Muscle of leg (tissue), 11 donors: ENCODE data around the gene DIS3L2. TPM values are rescaled to one million over a fixed set of nuclear protein-coding genes. Genes with fewer than 3 reads are reported as not detected.
A peak's percentile ranks its signal among the peaks of the same experiment; 100 is the strongest.

Experiments
- DNase-seq: peaks from one replicate; pipeline ENCODE4 v3.0.0; 2013
- H3K27ac ChIP-seq: one replicate; pipeline ENCODE4 v1.5.1; 2013; ENCODE audit warnings: mild to moderate bottlenecking, low read length, control low read depth
- H3K27me3 ChIP-seq: one replicate; pipeline ENCODE4 v1.6.1; 2013; ENCODE audit warnings: low read length; ENCODE audit not compliant: control insufficient read depth, insufficient read depth
- H3K36me3 ChIP-seq: one replicate; pipeline ENCODE4 v1.6.1; 2013; ENCODE audit warnings: low read length; ENCODE audit not compliant: control insufficient read depth, insufficient read depth
- H3K4me1 ChIP-seq: one replicate; pipeline ENCODE4 v1.6.1; 2013; ENCODE audit warnings: low read length; ENCODE audit not compliant: control insufficient read depth, insufficient read depth
- H3K4me3 ChIP-seq: one replicate; pipeline ENCODE4 v1.5.1; 2013; ENCODE audit warnings: low read length, control low read depth
- H3K9me3 ChIP-seq: replicated peaks from 2 replicates; pipeline ENCODE4 v1.6.1; 2013; ENCODE audit warnings: low read depth, low read length; ENCODE audit not compliant: control insufficient read depth
- WGBS: methylation state at CpG from one replicate; pipeline ENCODE4 v1.1.5; 2013; ENCODE audit warnings: missing lambda C conversion rate; ENCODE audit not compliant: insufficient coverage; 5-methylcytosine and 5-hydroxymethylcytosine counted together
- polyA plus RNA-seq, 8 donors: library from polyadenylated mRNA; unstranded; fragments of 120-200 nt; gene quantifications; one replicate each; pipeline versions ENCODE4 v1.2.1 to v1.2.3, GENCODE V29; 2013; ENCODE audit warnings: inconsistent platforms in 1 of 8, low replicate concordance in 1 of 8; ENCODE audit not compliant: insufficient read length in 8 of 8, insufficient read depth in 1 of 8
- total RNA-seq: library from RNA; stranded (reverse); fragments of 120-200 nt; gene quantifications from one replicate; pipeline ENCODE4 v1.2.4, GENCODE V29; 2013

DIS3L2 gene
- total and polyA plus RNA-seq, 9 donors: 19.3 to 29.8 (median 24.3) TPM

DNA sequence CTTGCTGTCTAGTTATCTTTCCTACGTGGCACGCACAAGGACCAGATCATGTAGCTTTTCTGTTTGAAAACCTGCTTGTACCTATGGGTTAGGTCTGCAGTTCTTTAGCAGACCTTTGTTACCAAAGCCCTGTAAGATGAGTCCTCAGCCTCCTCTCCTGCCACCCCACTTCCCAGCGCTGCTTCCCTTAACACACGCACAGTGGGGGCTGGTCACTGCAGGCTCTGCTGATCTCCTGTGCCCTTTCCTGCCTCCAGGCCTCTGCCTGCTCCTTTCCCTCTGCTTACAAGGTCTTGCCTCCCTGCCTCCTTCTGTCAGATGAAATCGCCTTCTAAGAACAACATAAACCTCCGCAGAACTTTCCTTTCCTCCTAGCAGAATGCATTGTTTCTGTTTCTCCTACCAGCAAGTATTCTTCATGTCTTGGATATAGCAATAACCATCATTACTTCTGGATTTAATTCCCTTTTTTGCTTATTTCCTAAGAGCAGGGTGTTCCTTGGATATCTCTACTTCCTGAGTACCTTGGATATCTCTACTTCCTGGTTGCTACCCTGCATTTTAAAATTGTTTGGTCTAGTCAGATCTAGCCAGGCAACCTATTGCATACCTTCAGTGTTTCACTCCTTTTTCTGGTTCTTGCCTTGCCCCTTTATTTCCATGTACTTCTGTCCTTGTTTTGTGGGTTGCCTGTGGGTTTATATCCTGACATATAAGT is 257.4 kb downstream of the DIS3L2 start:
- Histone ChIP-seq H3K27ac (no peak overlapping the region), H3K27me3 (no peaks in the 10 kb centered on the region), H3K9me3 (no peaks in the 10 kb centered on the region), H3K4me1 (no peaks in the 10 kb centered on the region), H3K36me3 (peaks cover 13% of the 10 kb centered on the region), H3K4me3 (no peak overlapping the region)
- no peak for DNase-seq
- 75% methylated on average over 6 of the region's 6 CpGs for WGBS

DNA sequence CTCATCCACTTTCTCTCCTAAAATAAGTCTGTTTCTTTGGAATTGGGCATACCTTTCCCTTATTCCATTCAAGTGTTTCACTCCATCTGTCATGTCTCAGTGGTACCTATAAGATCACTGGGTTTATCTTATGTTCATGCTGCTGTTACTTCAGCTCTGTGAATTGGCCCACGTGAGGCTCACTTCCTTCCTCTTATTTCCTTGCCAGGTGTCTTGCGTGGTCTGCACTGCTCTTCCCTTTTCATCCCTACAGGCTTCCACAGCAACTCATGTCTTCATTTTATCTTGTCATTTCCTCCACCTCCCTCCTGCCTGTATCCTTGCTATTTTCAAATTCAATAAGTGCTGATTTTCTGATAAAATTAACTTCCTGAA is 258.0 kb downstream of the DIS3L2 start:
- Histone ChIP-seq H3K4me1 (no peaks in the 10 kb centered on the region), H3K27me3 (no peaks in the 10 kb centered on the region), H3K9me3 (no peaks in the 10 kb centered on the region), H3K4me3 (no peak overlapping the region), H3K36me3 (peaks cover 13% of the 10 kb centered on the region), H3K27ac (no peak overlapping the region)
- no peak for DNase-seq
- 27% methylated on average over 2 of the region's 2 CpGs for WGBS

DNA sequence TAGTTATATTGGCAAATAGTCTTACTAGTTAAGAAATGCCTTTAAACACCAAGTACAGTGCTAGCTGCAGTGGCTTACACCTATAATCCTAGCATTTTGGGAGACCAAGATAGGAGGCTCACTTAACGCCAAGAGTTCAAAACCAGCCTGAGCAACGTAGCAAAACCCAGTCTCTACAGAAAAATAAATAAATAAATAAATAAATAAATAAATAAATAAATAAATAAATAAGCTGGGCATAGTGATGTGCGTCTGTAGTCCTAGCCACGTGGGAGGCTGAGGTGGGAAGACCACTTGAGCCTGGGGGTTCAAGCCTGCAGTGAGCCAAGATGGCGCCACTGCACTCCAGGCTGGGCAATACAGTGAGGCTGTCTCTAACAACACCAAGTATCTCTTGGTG is 258.4 kb downstream of the DIS3L2 start:
- no CpG with 5 or more reads among the region's 5 CpGs for WGBS
- H3K4me1 ChIP-seq: no peaks in the 10 kb centered on the region
- H3K9me3 ChIP-seq: no peaks in the 10 kb centered on the region
- no peak overlapping the region for H3K4me3 ChIP-seq
- no peaks in the 10 kb centered on the region for H3K27me3 ChIP-seq
- H3K27ac ChIP-seq: no peak overlapping the region
- no peak for DNase-seq
- peaks cover 13% of the 10 kb centered on the region for H3K36me3 ChIP-seq

DNA sequence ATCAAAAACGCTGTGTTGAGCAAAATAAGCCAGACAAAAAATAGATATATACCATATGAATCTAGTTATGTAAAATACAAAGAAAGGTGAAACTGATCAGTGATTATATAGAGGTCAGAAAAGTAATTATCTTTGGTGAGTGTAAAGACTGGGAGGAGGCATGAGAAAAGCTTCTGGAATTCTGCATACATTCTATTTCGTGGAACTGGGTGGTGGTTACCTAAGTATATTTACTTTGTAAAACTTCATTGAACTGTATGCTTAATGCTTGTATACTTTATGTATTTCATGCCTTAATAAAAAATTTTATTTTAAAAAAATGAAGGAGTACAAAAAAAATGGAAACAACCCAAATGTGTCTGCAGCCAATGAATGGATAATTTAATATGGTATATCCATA is 263.9 kb downstream of the DIS3L2 start:
- DNase-seq: no peak
- Histone ChIP-seq H3K4me1 (peaks cover 2% of the 10 kb centered on the region), H3K4me3 (no peak overlapping the region), H3K27me3 (no peaks in the 10 kb centered on the region), H3K27ac (no peak overlapping the region), H3K9me3 (no peaks in the 10 kb centered on the region), H3K36me3 (peaks cover 4% of the 10 kb centered on the region)
- no CpG with 5 or more reads among the region's 2 CpGs for WGBS

DNA sequence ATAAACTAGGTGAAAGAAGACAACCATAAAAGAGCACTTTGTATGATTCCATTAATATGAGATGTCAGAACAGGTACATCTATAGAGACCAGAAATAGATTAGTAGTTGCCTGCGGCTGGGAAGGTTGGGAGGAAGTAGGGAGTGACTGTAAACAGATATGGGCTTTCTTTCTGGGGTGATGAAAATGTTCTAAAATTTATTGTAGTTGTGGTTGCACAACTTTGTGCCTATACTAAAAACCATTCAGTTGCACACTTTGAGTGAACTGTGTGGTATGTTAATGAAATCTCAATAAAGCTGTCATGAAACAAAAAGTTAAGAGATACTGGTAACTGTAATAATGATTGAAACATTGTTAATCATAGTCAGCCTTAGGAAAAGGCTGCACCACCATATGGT is 264.4 kb downstream of the DIS3L2 start:
- Histone ChIP-seq H3K9me3 (no peaks in the 10 kb centered on the region), H3K27me3 (no peaks in the 10 kb centered on the region), H3K4me3 (no peak overlapping the region), H3K36me3 (peaks cover 4% of the 10 kb centered on the region), H3K4me1 (peaks cover 2% of the 10 kb centered on the region), H3K27ac (no peak overlapping the region)
- no CpG with 5 or more reads among the region's 1 CpG for WGBS
- DNase-seq: no peak

GRCh38 chr2:232228332-232228731 is 266.8 kb downstream of the DIS3L2 start:
- no peak overlapping the region for H3K27ac ChIP-seq
- no peaks in the 10 kb centered on the region for H3K27me3 ChIP-seq
- DNase-seq: no peak
- H3K4me3 ChIP-seq: no peak overlapping the region
- H3K9me3 ChIP-seq: no peaks in the 10 kb centered on the region
- 83% methylated on average over 2 of the region's 4 CpGs for WGBS
- peaks cover 2% of the 10 kb centered on the region for H3K4me1 ChIP-seq
- H3K36me3 ChIP-seq: no peaks in the 10 kb centered on the region

GRCh38 chr2:232228971-232229894 is 267.7 kb downstream of the DIS3L2 start:
- H3K9me3 ChIP-seq: no peaks in the 10 kb centered on the region
- no peak overlapping the region for H3K4me3 ChIP-seq
- peaks cover 2% of the 10 kb centered on the region for H3K4me1 ChIP-seq
- DNase-seq: peak; percentile 67
- no peaks in the 10 kb centered on the region for H3K27me3 ChIP-seq
- 60% methylated on average over 2 of the region's 7 CpGs for WGBS
- no peaks in the 10 kb centered on the region for H3K36me3 ChIP-seq
- peak overlapping the region; percentile 38 for H3K27ac ChIP-seq

- DNase-seq: peak; percentile 33
- Histone ChIP-seq H3K4me3 (no peak overlapping the region), H3K27me3 (no peaks in the 10 kb centered on the region), H3K27ac (no peak overlapping the region), H3K9me3 (no peaks in the 10 kb centered on the region), H3K36me3 (no peaks in the 10 kb centered on the region), H3K4me1 (peaks cover 2% of the 10 kb centered on the region)
- no CpG with 5 or more reads among the region's 3 CpGs for WGBS
These were observed 268.4 kb downstream of the DIS3L2 start for GRCh38 chr2:232229911-232230310.

- DNase-seq: no peak
- H3K4me1 ChIP-seq: peaks cover 2% of the 10 kb centered on the region
- no peaks in the 10 kb centered on the region for H3K27me3 ChIP-seq
- no peak overlapping the region for H3K27ac ChIP-seq
- no peak overlapping the region for H3K4me3 ChIP-seq
- no peaks in the 10 kb centered on the region for H3K36me3 ChIP-seq
- 90% methylated on average over 3 of the region's 3 CpGs for WGBS
- H3K9me3 ChIP-seq: no peaks in the 10 kb centered on the region
These were observed 269.0 kb downstream of the DIS3L2 start for GRCh38 chr2:232230560-232230959.

- 92% methylated on average over 4 of the region's 4 CpGs for WGBS
- Histone ChIP-seq H3K27me3 (no peaks in the 10 kb centered on the region), H3K36me3 (no peaks in the 10 kb centered on the region), H3K4me3 (no peak overlapping the region), H3K9me3 (no peaks in the 10 kb centered on the region), H3K27ac (no peak overlapping the region), H3K4me1 (peaks cover 2% of the 10 kb centered on the region)
- DNase-seq: no peak
These were observed 270.0 kb downstream of the DIS3L2 start for GRCh38 chr2:232231554-232231953.
